Smooth muscle cell (in vitro differentiated cells): Measurements from ENCODE around the gene NTN4. TPM values are rescaled to one million over a fixed set of nuclear protein-coding genes. Genes with fewer than 3 reads are reported as not detected.
A peak's percentile ranks its signal among the peaks of the same experiment; 100 is the strongest.
"Not testable (repeated sequence)": the region's sequence is repeated elsewhere in the genome, so short reads cannot be mapped to it uniquely, and the experiment has no call there.

Source experiments
- DNase-seq: peaks from one replicate; lab custom pipeline; 2025; ENCODE audit not compliant: unreplicated experiment; lab: John Stamatoyannopoulos, UW
- H2AFZ ChIP-seq: fragments of 200-600 bp; sonication (generic); 2 replicates; pipeline ENCODE4 v1.6.0; 2016; ENCODE audit warnings: antibody characterized with exemption, low read depth, mild to moderate bottlenecking
- H3F3A ChIP-seq: fragments of 200-600 bp; sonication (generic); 2 replicates; pipeline ENCODE4 v1.6.0; 2017; ENCODE audit warnings: antibody characterized with exemption, low read depth
- H3K27ac ChIP-seq: fragments of 200-600 bp; sonication (generic); 2 replicates; pipeline ENCODE4 v1.5.1; 2016; ENCODE audit warnings: low read depth, mild to moderate bottlenecking
- H3K27me3 ChIP-seq: fragments of 200-600 bp; sonication (generic); 2 replicates; pipeline ENCODE4 v1.6.1; 2016; ENCODE audit warnings: low read depth, mild to moderate bottlenecking
- H3K36me3 ChIP-seq: fragments of 200-600 bp; sonication (generic); 2 replicates; pipeline ENCODE4 v1.5.1; 2016; ENCODE audit warnings: low read depth
- H3K4me1 ChIP-seq: fragments of 200-600 bp; sonication (generic); 2 replicates; pipeline ENCODE4 v1.5.1; 2016; ENCODE audit warnings: low read depth
- H3K4me2 ChIP-seq: fragments of 200-600 bp; sonication (generic); 2 replicates; pipeline ENCODE4 v1.6.0; 2016; ENCODE audit warnings: mild to moderate bottlenecking
- H3K4me3 ChIP-seq: fragments of 200-600 bp; sonication (generic); 2 replicates; pipeline ENCODE4 v1.5.1; 2016; ENCODE audit warnings: mild to moderate bottlenecking
- H3K79me2 ChIP-seq: fragments of 200-600 bp; sonication (generic); 2 replicates; pipeline ENCODE4 v1.6.0; 2016; ENCODE audit warnings: low read depth, mild to moderate bottlenecking
- H3K9ac ChIP-seq: fragments of 200-600 bp; sonication (generic); 2 replicates; pipeline ENCODE4 v1.6.0; 2016; ENCODE audit warnings: low read depth
- H3K9me3 ChIP-seq: fragments of 200-600 bp; sonication (generic); replicated peaks from 2 replicates; pipeline ENCODE4 v1.5.1; 2016; ENCODE audit warnings: low read depth
- H4K20me1 ChIP-seq: fragments of 200-600 bp; sonication (generic); 2 replicates; pipeline ENCODE4 v1.6.0; 2016; ENCODE audit warnings: low read depth
- CTCF ChIP-seq: fragments of 200-600 bp; sonication (generic); IDR thresholded peaks from 2 replicates; pipeline ENCODE4 v1.5.1; 2017; ENCODE audit warnings: borderline replicate concordance, mild to moderate bottlenecking, antibody characterized with exemption; ENCODE audit not compliant: insufficient read depth, poor library complexity, severe bottlenecking
- WGBS: methylation state at CpG from one replicate; pipeline ENCODE4 v1.1.7; 2016; ENCODE audit warnings: low lambda C conversion rate; 5-methylcytosine and 5-hydroxymethylcytosine counted together
- polyA plus RNA-seq: library from polyadenylated mRNA; unstranded; fragments of >200 nt; fragmentation: Nextera tagmentation; extraction: Ambion mirVana; gene quantifications from 2 replicates; pipeline ENCODE4 v1.2.1, GENCODE V29; 2016
- total RNA-seq: library from RNA; depleted of rRNA; stranded (reverse); fragments of >200 nt; gene quantifications from 2 replicates; pipeline ENCODE4 v1.2.3, GENCODE V29; 2014

Gene NTN4
- total and polyA plus RNA-seq, 2 experiments from 2014 or later: 0.94 TPM; not detected in 1

GRCh38 chr12:95736631-95737030 lies 53.9 kb downstream of the NTN4 start:
- Histone ChIP-seq H3K4me1 (peaks cover 6% of the 10 kb centered on the region), H3K27ac (no peak overlapping the region), H3F3A (peaks cover 5% of the 10 kb centered on the region), H4K20me1 (peaks cover 6% of the 10 kb centered on the region), H2AFZ (no peak overlapping the region), H3K79me2 (no peaks in the 10 kb centered on the region), H3K9me3 (no peaks in the 10 kb centered on the region), H3K4me3 (no peak overlapping the region), H3K4me2 (no peak overlapping the region), H3K36me3 (no peaks in the 10 kb centered on the region), H3K27me3 (peaks cover 61% of the 10 kb centered on the region), H3K9ac (no peak overlapping the region)
- whole genome bisulfite sequencing: 89% methylated on average over 2 of the region's 2 CpGs
- DNase-seq: no peak
- TF ChIP-seq CTCF: no peak

GRCh38 chr12:95735728-95736127 lies 54.8 kb downstream of the NTN4 start:
- not testable (repeated sequence) for H3K27ac ChIP-seq, H3K4me3 ChIP-seq, H3K79me2 ChIP-seq

GRCh38 chr12:95733141-95733825 lies 57.3 kb downstream of the NTN4 start:
- H3K27ac ChIP-seq: peak overlapping the region; percentile 5
- peaks cover 71% of the 10 kb centered on the region for H3K27me3 ChIP-seq
- H3K36me3 ChIP-seq: no peaks in the 10 kb centered on the region
- peak overlapping the region; percentile 67 for H3K4me2 ChIP-seq
- H3F3A ChIP-seq: peaks cover 5% of the 10 kb centered on the region
- no peak for DNase-seq
- no peak for TF ChIP-seq CTCF
- H3K4me3 ChIP-seq: no peak overlapping the region
- peaks cover 6% of the 10 kb centered on the region for H3K4me1 ChIP-seq
- WGBS: 31% methylated on average over 3 of the region's 3 CpGs
- H4K20me1 ChIP-seq: peaks cover 6% of the 10 kb centered on the region
- no peak overlapping the region for H2AFZ ChIP-seq
- H3K79me2 ChIP-seq: no peaks in the 10 kb centered on the region
- no peaks in the 10 kb centered on the region for H3K9me3 ChIP-seq
- H3K9ac ChIP-seq: no peak overlapping the region

More at GRCh38 chr12:95735728-95736127, 54.8 kb downstream of the NTN4 start:
- H3K4me2 ChIP-seq, H3K9me3 ChIP-seq, DNase-seq, H3F3A ChIP-seq, H3K9ac ChIP-seq, H3K4me1 ChIP-seq, H3K36me3 ChIP-seq, H4K20me1 ChIP-seq, H2AFZ ChIP-seq: not testable (repeated sequence)
- H3K27me3 ChIP-seq: peaks cover 68% of the 10 kb centered on the region
- WGBS: 96% methylated on average over 5 of the region's 5 CpGs

- WGBS: 97% methylated on average over 7 of the region's 7 CpGs
- no peaks in the 10 kb centered on the region for H3K36me3 ChIP-seq
- H3K79me2 ChIP-seq: no peaks in the 10 kb centered on the region
- no peak overlapping the region for H3K27ac ChIP-seq
- peaks cover 6% of the 10 kb centered on the region for H4K20me1 ChIP-seq
- H3K4me1 ChIP-seq: peaks cover 6% of the 10 kb centered on the region
- no peak for TF ChIP-seq CTCF
- no peak for DNase-seq
- peaks cover 65% of the 10 kb centered on the region for H3K27me3 ChIP-seq
- peaks cover 5% of the 10 kb centered on the region for H3F3A ChIP-seq
- no peak overlapping the region for H3K4me3 ChIP-seq
- H3K4me2 ChIP-seq: no peak overlapping the region
- no peak overlapping the region for H3K9ac ChIP-seq
- H3K9me3 ChIP-seq: no peaks in the 10 kb centered on the region
- no peak overlapping the region for H2AFZ ChIP-seq
Measured at GRCh38 chr12:95731519-95731958, 59.0 kb downstream of the NTN4 start.
